HG02885 (cell line): ENCODE measurements around the gene GJC3.

Experiments
- ATAC-seq: cut with Tn5 transposase; IDR thresholded peaks from one replicate; pipeline ENCODE4 v1.9.1; 2021; ENCODE audit warnings: mild to moderate bottlenecking; ENCODE audit not compliant: unreplicated experiment, poor library complexity

GJC3 gene

GRCh38 chr7:99876933-99877332 is 52.5 kb downstream of the GJC3 start, which contains the start of gene OR2AE1:
OR2AE1 (minus strand) TSS chr7:99877033; CDS start chr7:99877033, 0 bp downstream.
- no peak for ATAC-seq

GRCh38 chr7:99876491-99876890 is 52.9 kb downstream of the GJC3 start:
- ATAC-seq: no peak
